Common myeloid progenitor, CD34-positive (primary cell): ENCODE measurements around the gene LTF.

Experiments used
- CTCF ChIA-PET: fragments of 350-600 bp; sonication (Branson Sonifier 250); formaldehyde crosslinking; loops from one replicate; lab custom pipeline; 2021; ENCODE audit warnings: antibody characterized with exemption; lab: Charles Lee
- POLR2A ChIA-PET: fragments of 350-600 bp; sonication (Branson Sonifier 250); formaldehyde crosslinking; loops from one replicate; lab custom pipeline; 2021; ENCODE audit warnings: antibody characterized with exemption; lab: Charles Lee
- DNase-seq, 3 donors: peaks; one replicate each; pipeline versions ENCODE4 v3.0.0 to v3.0.0-alpha.2; 2013
- H3K27ac ChIP-seq, 2 experiments: 1 replicate in 1 of 2; 2 replicates in 1 of 2; pipeline ENCODE4 v1.7.0; 2013; ENCODE audit warnings: inconsistent platforms in 2 of 2, low read length in 2 of 2, mild to moderate bottlenecking in 2 of 2, low read depth in 1 of 2, moderate library complexity in 1 of 2; ENCODE audit not compliant: severe bottlenecking in 2 of 2, insufficient read depth in 1 of 2, poor library complexity in 1 of 2
- H3K27me3 ChIP-seq, 5 experiments: replicated peaks in 2 of 5; 1 replicate in 3 of 5; 2 replicates in 2 of 5; pipeline versions ENCODE4 v1.6.1 to v1.7.0; 2013; ENCODE audit warnings: low read length in 4 of 5, mild to moderate bottlenecking in 2 of 5, moderate library complexity in 2 of 5, inconsistent platforms in 1 of 5; ENCODE audit not compliant: insufficient read depth in 5 of 5, control insufficient read depth in 4 of 5
- H3K36me3 ChIP-seq, 4 experiments: 1 replicate in 2 of 4; 2 replicates in 2 of 4; pipeline versions ENCODE4 v1.6.1 to v1.7.0; 2013; ENCODE audit warnings: low read length in 3 of 4, control low read depth in 1 of 4, mild to moderate bottlenecking in 1 of 4; ENCODE audit not compliant: control insufficient read depth in 4 of 4, insufficient read depth in 4 of 4
- H3K4me1 ChIP-seq, 4 experiments: 1 replicate in 3 of 4; 2 replicates in 1 of 4; pipeline versions ENCODE4 v1.6.1 to v1.7.1; 2013; ENCODE audit warnings: low read length in 3 of 4, mild to moderate bottlenecking in 3 of 4, control low read depth in 1 of 4, inconsistent platforms in 1 of 4, moderate library complexity in 1 of 4; ENCODE audit not compliant: control insufficient read depth in 4 of 4, insufficient read depth in 4 of 4; ENCODE audit errors: control extremely low read depth in 1 of 4
- H3K4me3 ChIP-seq, 7 experiments: 1 replicate in 4 of 7; 2 replicates in 3 of 7; pipeline versions ENCODE4 v1.5.1 to v1.7.0; 2013; ENCODE audit warnings: mild to moderate bottlenecking in 7 of 7, low read length in 6 of 7, moderate library complexity in 6 of 7, inconsistent platforms in 2 of 7, low read depth in 2 of 7, control low read depth in 1 of 7; ENCODE audit not compliant: insufficient read depth in 4 of 7, control insufficient read depth in 1 of 7; ENCODE audit errors: extremely low read depth in 1 of 7
- H3K9me3 ChIP-seq, 5 experiments: 1 replicate in 4 of 5; 2 replicates in 1 of 5; pipeline versions ENCODE4 v1.6.1 to v1.7.1; 2013; ENCODE audit warnings: low read length in 4 of 5, mild to moderate bottlenecking in 2 of 5, inconsistent platforms in 1 of 5, low read depth in 1 of 5, moderate library complexity in 1 of 5; ENCODE audit not compliant: control insufficient read depth in 4 of 5, insufficient read depth in 2 of 5; ENCODE audit errors: control extremely low read depth in 1 of 5
- WGBS: methylation state at CpG from one replicate; pipeline ENCODE4 v1.1.5; 2013; ENCODE audit not compliant: insufficient coverage; 5-methylcytosine and 5-hydroxymethylcytosine counted together

Gene LTF

GRCh38 chr3:46483825-46484224 is 19.1 kb upstream of the LTF start:
- DNase-seq = no peak
- Histone ChIP-seq H3K36me3 (no peaks in the 10 kb centered on the region), H3K27me3 (peaks cover 0 to 3% (median 0%) of the 10 kb centered on the region in 5 experiments), H3K4me3 (no peak overlapping the region), H3K4me1 (peaks cover 0 to 4% (median 1%) of the 10 kb centered on the region in 4 experiments), H3K9me3 (no peaks in the 10 kb centered on the region), H3K27ac (no peak overlapping the region)
- ChIA-PET CTCF (interaction anchor here (1.1 to 8.4 kb wide), 3 partner anchors 9 to 78 kb away, joined by 3 to 184 read pairs (median 6); partner anchors contain the start of gene LRRC2), POLR2A (no interaction called here)
- WGBS = 100% methylated on average over 1 of the region's 2 CpGs

- Histone ChIP-seq H3K4me3 (no peak overlapping the region), H3K4me1 (peaks cover 0 to 2% (median 0%) of the 10 kb centered on the region in 4 experiments), H3K9me3 (no peaks in the 10 kb centered on the region), H3K36me3 (no peaks in the 10 kb centered on the region), H3K27ac (no peak overlapping the region), H3K27me3 (peaks cover 0 to 3% (median 0%) of the 10 kb centered on the region in 5 experiments)
- no CpG with 5 or more reads among the region's 1 CpG for WGBS
- DNase-seq = no peak
- CTCF ChIA-PET = interaction anchor here (1.1 to 8.4 kb wide), 2 partner anchors 58 to 79 kb away, joined by 3 to 184 read pairs; partner anchors contain the start of gene LRRC2
- POLR2A ChIA-PET = no interaction called here
Measured at GRCh38 chr3:46482632-46483350, 18.1 kb upstream of the LTF start.

GRCh38 chr3:46481636-46482035 is 16.9 kb upstream of the LTF start:
- H3K27me3 ChIP-seq = no peaks in the 10 kb centered on the region
- H3K36me3 ChIP-seq = no peaks in the 10 kb centered on the region
- WGBS = 100% methylated on average over 3 of the region's 4 CpGs
- H3K27ac ChIP-seq = no peak overlapping the region
- no peaks in the 10 kb centered on the region for H3K9me3 ChIP-seq
- ChIA-PET CTCF (interaction anchor here (0.6 to 2.6 kb wide), 2 partner anchors 77 to 83 kb away, joined by 3 to 8 read pairs; no protein-coding TSS in a partner anchor), POLR2A (no interaction called here)
- peaks cover 0 to 2% (median 0%) of the 10 kb centered on the region in 4 experiments for H3K4me1 ChIP-seq
- no peak overlapping the region for H3K4me3 ChIP-seq
- no peak for DNase-seq

GRCh38 chr3:46480491-46481195 is 15.9 kb upstream of the LTF start:
- ChIA-PET CTCF (interaction anchor here (0.7 to 2.6 kb wide), 4 partner anchors 9 to 78 kb away, joined by 4 to 8 read pairs (median 4); no protein-coding TSS in a partner anchor), POLR2A (no interaction called here)
- DNase-seq = no peak
- H3K36me3 ChIP-seq = no peaks in the 10 kb centered on the region
- H3K27ac ChIP-seq = no peak overlapping the region
- 98% methylated on average over 6 of the region's 6 CpGs for WGBS
- H3K27me3 ChIP-seq = no peaks in the 10 kb centered on the region
- no peak overlapping the region for H3K4me3 ChIP-seq
- H3K4me1 ChIP-seq = peaks cover 0 to 2% (median 0%) of the 10 kb centered on the region in 4 experiments
- no peaks in the 10 kb centered on the region for H3K9me3 ChIP-seq

- WGBS = 100% methylated on average over 5 of the region's 5 CpGs
- H3K36me3 ChIP-seq = no peaks in the 10 kb centered on the region
- ChIA-PET POLR2A (no interaction called here), CTCF (interaction anchor here (1.6 to 2.6 kb wide), 3 partner anchors 10 to 79 kb away, joined by 4 to 8 read pairs (median 4); no protein-coding TSS in a partner anchor)
- no peak overlapping the region for H3K27ac ChIP-seq
- H3K9me3 ChIP-seq = peaks cover 0 to 5% (median under 1%) of the 10 kb centered on the region in 5 experiments
- DNase-seq = no peak
- H3K27me3 ChIP-seq = no peaks in the 10 kb centered on the region
- no peak overlapping the region for H3K4me3 ChIP-seq
- no peaks in the 10 kb centered on the region for H3K4me1 ChIP-seq
Measured at GRCh38 chr3:46479696-46480095, 15.0 kb upstream of the LTF start.

GRCh38 chr3:46479021-46479420 is 14.3 kb upstream of the LTF start:
- Histone ChIP-seq H3K27me3 (no peaks in the 10 kb centered on the region), H3K27ac (no peak overlapping the region), H3K4me3 (no peak overlapping the region), H3K4me1 (no peaks in the 10 kb centered on the region), H3K9me3 (peaks cover 0 to 8% (median 2%) of the 10 kb centered on the region in 5 experiments), H3K36me3 (no peaks in the 10 kb centered on the region)
- no peak for DNase-seq
- POLR2A ChIA-PET = no interaction called here
- CTCF ChIA-PET = no interaction called here
- WGBS = 100% methylated on average over 3 of the region's 5 CpGs
